Right ventricle myocardium inferior (tissue), 1 donor: Measurements from ENCODE around the gene SLC7A5. TPM values are rescaled to one million over a fixed set of nuclear protein-coding genes. Genes with fewer than 3 reads are reported as not detected.
"Not testable (repeated sequence)": the region's sequence is repeated elsewhere in the genome, so short reads cannot be mapped to it uniquely, and the experiment has no call there.

Source experiments
- ATAC-seq: fragments of 200-7000 bp; cut with Tn5 transposase; one replicate; pipeline ENCODE4 v1.9.1; 2020; ENCODE audit warnings: mild to moderate bottlenecking, moderate library complexity
- DNase-seq: peaks from one replicate; pipeline ENCODE4 v3.0.0; 2021; ENCODE audit errors: missing footprints
- intact Hi-C: fragments of 100-400 bp; cut with DNase I; formaldehyde crosslinking; loops from one replicate; pipeline ENCODE4 v1.11.0; 2022
- total RNA-seq: library from RNA; stranded (reverse); fragmentation: NEBNext Ultra II Directional; extraction: Animal tissue kit (Norgen Biotek cat#: 25700); gene quantifications from one replicate; pipeline ENCODE4 v1.2.1, GENCODE V29; 2021
- donor health status: DM: no; HTN: yes; CAD: no; lungs with severe emphysema.

SLC7A5 gene
- total RNA-seq, 1 donor from 2014 or later: 3.3 TPM

DNA sequence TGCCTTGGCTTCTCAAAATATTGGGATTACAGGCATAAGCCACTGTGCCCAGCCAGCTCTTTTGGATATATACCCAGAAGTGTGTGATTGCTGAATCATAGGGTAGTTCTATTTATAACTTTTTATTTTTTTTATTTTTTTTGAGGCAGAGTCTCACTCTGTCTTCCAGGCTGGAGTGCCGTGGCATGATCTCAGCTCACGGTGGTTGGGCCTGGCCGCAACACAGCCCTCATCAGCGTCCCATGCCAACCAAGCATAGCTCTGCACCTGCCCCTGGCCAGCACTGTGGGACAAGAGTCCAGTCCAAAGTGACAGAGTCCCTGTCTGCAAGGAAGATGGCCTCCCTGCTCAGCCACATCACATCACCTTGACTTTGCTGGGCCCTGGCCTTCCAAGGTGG is 24.7 kb upstream of the SLC7A5 start:
- ATAC-seq: peak; percentile 69
- DNase-seq, intact Hi-C loops: not testable (repeated sequence)

DNA sequence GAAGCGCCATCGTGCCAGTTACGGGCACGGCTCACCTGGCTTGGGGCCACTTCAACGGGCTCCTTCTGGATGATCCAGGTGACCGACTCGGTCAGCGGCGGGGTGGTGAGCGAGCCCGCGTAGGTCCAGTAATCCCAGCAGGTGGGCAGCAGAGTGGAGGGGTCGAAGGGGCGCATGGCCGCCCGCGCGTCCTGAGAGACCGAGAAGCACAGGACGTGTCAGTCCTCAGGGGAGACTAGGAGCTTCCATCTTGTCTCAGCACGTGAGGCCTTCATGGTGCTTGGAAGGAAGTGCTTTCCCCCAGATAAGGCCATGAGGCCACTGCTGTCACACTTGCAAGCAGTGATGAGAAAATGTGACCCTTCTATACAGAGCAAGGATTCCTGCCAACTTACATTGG is 22.5 kb upstream of the SLC7A5 start:
- no peak for ATAC-seq
- intact Hi-C loops: no loop called here
- DNase-seq: no peak

GRCh38 chr16:87889762-87890161 is 20.5 kb upstream of the SLC7A5 start:
- DNase-seq, intact Hi-C loops, ATAC-seq: not testable (repeated sequence)

DNA sequence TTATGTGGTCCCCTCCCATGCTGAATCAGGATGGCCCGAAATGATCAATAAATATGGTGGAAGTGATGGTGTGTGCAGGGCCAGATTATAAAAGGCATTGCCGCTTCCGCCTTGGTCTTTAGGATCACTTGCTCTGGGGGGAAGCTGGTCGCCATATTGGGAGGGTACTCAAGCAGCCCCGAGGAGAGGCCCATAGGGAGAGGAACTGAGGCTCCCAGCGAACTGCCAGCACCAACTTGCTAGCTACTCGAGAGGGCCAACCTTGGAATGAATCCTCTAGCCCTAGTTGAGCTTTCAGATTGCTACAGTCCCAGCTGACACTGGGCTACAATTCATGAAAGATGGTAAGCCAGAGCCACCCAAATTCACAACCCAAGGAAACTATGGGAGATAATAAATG is 19.0 kb upstream of the SLC7A5 start:
- intact Hi-C loops, ATAC-seq, DNase-seq: not testable (repeated sequence)

GRCh38 chr16:87887931-87888330 is 18.6 kb upstream of the SLC7A5 start:
- ATAC-seq, DNase-seq, intact Hi-C loops: not testable (repeated sequence)

- DNase-seq, intact Hi-C loops: not testable (repeated sequence)
- peak; percentile 71 for ATAC-seq
These were observed 16.2 kb upstream of the SLC7A5 start for GRCh38 chr16:87885371-87885967.

- ATAC-seq: no peak
- intact Hi-C loops: no loop called here
- DNase-seq: no peak
These were observed 13.2 kb upstream of the SLC7A5 start for GRCh38 chr16:87882436-87883019.

- intact Hi-C loops: no loop called here
- DNase-seq (no peak), ATAC-seq (no peak)
These were observed 12.3 kb upstream of the SLC7A5 start for GRCh38 chr16:87881324-87882200.

DNA sequence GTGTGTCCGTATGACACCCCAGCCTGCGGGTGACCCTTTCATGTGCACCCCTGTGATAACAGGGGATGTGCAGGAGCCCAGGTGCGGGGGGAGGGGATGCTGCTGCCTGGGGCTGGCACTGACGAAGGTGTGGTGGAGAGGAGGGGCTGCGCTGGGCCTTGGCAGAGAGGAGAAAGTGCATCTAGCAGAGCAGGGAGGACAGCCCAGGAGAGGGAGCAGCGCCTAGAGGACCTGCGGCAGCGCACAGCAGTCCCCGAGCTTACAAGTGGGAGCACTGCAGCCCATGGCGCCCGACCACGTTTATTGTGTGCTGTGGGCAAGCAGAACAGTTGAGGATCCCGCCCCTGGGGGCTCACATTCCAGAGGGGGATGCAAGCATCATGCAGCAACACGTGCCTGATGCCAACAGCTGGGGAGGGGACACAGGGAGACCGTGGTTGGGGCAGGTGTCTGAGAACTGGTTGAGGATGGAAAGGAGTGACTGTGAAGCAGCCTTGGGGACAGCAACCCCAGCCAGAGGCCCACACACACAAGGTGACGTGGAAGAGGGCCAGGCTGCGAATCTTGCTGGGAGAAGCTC is 10.9 kb upstream of the SLC7A5 start:
- DNase-seq: no peak
- intact Hi-C loops: no loop called here
- no peak for ATAC-seq

DNA sequence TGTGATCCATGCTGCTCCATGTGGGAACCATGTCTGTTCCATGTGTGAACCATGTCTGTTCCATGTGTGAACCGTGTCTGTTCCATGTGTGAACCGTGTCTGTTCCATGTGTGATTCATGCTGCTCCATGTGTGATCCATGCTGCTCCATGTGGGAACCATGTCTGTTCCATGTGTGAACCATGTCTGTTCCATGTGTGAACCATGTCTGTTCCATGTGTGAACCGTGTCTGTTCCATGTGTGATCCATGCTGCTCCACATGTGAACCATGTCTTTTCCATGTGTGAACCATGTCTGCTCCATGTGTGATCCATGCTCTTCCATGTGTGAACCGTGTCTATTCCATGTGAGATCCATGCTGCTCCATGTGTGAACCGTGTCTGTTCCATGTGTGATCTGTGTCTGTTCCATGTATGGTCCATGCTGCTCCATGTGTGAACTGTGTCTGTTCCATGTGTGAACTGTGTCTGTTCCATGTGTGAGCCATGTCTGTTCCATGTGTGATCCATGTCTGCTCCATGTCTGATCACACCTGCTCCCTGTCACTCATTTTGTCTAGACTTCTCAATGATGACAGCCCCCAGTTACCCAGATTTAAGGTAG is 10.2 kb upstream of the SLC7A5 start:
- DNase-seq, intact Hi-C loops, ATAC-seq: not testable (repeated sequence)

DNA sequence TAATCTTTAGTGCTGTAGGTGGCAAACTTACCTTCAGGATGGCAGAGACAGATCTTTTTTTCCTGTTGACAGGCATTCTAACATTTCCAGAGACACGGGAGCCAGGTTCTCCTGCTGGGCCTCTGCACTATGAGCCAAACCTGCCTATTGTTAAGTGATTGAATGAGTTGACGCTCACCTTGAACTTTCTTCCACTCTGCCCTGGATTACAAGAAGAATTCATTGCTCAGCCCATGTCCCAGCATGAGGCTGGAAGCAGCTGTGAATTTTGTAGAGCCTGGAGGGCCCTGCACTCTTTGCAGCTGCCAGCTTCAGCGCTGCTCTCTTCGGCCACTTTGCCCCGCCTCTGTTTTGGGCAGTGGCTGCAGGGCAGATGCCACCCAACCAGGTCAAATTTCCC is 9.4 kb upstream of the SLC7A5 start:
- intact Hi-C loops: no loop called here
- ATAC-seq (no peak), DNase-seq (no peak)

GRCh38 chr16:87877942-87878507 is 8.7 kb upstream of the SLC7A5 start:
- no peak for ATAC-seq
- intact Hi-C loops: no loop called here
- DNase-seq: no peak

DNA sequence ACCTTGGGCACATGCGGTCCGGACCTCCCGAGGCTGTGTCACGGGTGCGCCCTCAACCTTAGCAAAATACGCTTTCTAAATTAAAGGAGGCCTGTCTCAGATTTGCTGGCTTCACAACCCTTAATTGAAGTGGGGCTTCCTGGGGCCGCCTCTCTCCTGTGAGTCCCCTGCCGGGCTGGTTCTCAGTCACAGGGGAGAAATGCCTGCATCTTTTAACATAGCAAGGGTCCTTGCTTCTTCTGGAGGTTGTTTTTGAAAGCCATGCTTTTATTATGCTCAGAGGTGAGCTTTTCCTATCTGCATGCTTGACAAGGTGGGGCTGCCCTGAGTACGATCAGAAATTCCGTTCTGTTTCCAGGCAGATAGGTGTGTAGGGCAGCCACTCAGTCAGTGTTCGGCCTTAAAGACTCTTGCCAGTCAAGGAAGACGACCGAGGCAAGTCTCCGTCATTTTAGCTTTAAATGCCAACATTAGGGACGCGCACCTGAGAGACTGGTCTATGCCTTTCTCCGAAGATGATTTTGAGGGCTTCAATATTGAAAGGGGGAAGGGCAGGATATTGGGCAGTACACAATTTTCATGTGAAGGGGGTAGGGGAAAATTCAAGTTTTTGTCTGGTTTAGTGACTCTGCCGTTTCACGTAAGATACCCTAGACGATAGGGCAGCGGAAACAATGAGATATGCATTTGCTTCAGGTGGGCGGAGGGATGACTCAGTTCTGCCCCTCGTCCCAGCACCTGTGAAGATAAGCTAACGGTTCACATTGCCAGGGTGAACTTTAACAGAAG is 5.5 kb upstream of the SLC7A5 start:
- intact Hi-C loops: no loop called here

DNA sequence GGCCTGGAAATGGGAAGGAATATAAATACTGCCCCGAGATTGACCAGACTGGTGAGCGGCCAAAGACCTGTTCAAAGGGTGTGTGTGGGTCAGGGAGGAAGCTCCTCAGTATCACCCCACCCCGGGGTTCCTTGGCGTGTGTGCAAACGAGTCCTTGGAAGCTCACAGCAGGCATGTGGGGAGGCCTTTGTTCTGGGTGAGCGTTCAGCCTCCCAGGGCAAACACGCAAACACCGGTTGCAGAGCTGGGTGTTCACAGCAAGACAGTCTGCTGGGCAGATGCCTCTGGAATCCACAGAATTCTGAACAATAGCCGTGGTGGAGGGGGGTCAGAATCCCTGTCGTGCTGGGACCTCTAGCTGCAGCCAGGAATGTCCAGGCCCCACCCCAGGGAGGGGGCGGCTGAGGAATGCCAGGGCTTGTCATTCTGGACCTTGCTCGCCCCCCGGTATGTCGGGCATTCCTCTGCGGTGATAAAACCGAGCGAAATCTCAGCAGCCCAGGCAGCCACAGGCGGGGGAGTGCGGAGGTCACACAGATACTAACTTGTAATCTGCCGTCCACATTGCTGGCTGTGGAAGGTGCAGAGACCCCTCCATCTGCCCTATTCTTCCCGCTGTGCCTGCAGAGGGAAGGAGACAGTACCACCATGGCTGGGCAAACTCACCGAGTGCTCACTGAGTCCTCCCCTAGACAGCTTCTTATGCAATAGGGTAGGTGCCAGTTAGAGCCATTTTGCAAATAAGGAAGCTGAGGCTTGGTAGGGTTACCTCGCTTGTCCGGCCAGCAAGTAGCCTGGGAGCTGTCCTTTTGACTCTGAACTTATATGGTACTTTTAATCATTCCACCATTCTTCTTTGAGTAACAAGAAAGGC is 1.3 kb upstream of the SLC7A5 start:
- intact Hi-C loops: loop anchor here (1.0 to 2.0 kb wide), 2 partner anchors 20 to 91 kb away; no protein-coding TSS in a partner anchor
- DNase-seq, ATAC-seq: not testable (repeated sequence)

More for the DNA sequence above, 5.5 kb upstream of the SLC7A5 start:
- DNase-seq: no peak
- no peak for ATAC-seq

GRCh38 chr16:87869879-87870417 is 641 bp upstream of the SLC7A5 start:
- not testable (repeated sequence) for DNase-seq, ATAC-seq
- intact Hi-C loops: loop anchor here (2.0 kb wide), 1 partner anchor 19 kb away; no protein-coding TSS in a partner anchor

- intact Hi-C loops, ATAC-seq: not testable (repeated sequence)
- peak; percentile 68 for DNase-seq
These were observed 865 bp downstream of the SLC7A5 start for GRCh38 chr16:87868254-87869029.
